Tibial artery (tissue), 4 donors: Measurements from ENCODE around the gene VGLL4.
"Not testable (repeated sequence)": the region's sequence is repeated elsewhere in the genome, so short reads cannot be mapped to it uniquely, and the experiment has no call there.

ENCODE experiments used
- DNase-seq, 2 donors: peaks; one replicate each; pipeline ENCODE4 v3.0.0-alpha.2; 2019
- H3K27ac ChIP-seq, 2 donors: fragments of 200-600 bp; sonication (generic) in 1 of 2; 1 replicate in 1 of 2; 2 replicates in 1 of 2; pipeline ENCODE4 v1.5.1; 2018 to 2019; ENCODE audit warnings: mild to moderate bottlenecking in 1 of 2
- H3K27me3 ChIP-seq, 2 donors: fragments of 200-600 bp; sonication (generic) in 1 of 2; one replicate each; pipeline versions ENCODE4 v1.5.1 to v1.6.0; 2016 to 2019
- H3K36me3 ChIP-seq, 3 donors: fragments of 200-600 bp; sonication (generic) in 2 of 3; one replicate each; pipeline ENCODE4 v1.5.1; 2016 to 2019; ENCODE audit warnings: mild to moderate bottlenecking in 2 of 3
- H3K4me1 ChIP-seq, 4 donors: fragments of 200-600 bp; sonication (generic) in 2 of 4; 1 replicate in 3 of 4; 2 replicates in 1 of 4; pipeline ENCODE4 v1.5.1; 2016 to 2019
- H3K4me3 ChIP-seq, 2 donors: fragments of 200-600 bp; sonication (generic) in 1 of 2; 1 replicate in 1 of 2; 2 replicates in 1 of 2; pipeline ENCODE4 v1.5.1; 2018 to 2019; ENCODE audit warnings: mild to moderate bottlenecking in 2 of 2
- H3K9me3 ChIP-seq, 3 donors: fragments of 200-600 bp; sonication (generic) in 1 of 3; one replicate each; pipeline ENCODE4 v1.5.1; 2016 to 2019
- CTCF ChIP-seq, 2 experiments: fragments of 200-600 bp in 1 of 2; fragments of 450-650 bp in 1 of 2; IDR thresholded peaks; one replicate each; pipeline ENCODE4 v1.5.1; 2017 to 2019; ENCODE audit warnings: antibody characterized with exemption in 2 of 2, mild to moderate bottlenecking in 1 of 2, moderate library complexity in 1 of 2
- intact Hi-C: fragments of 100-400 bp; cut with DNase I; formaldehyde crosslinking; loops from one replicate; pipeline ENCODE4 v1.15.0; 2023; ENCODE audit warnings: low total_unique reads

Gene VGLL4

GRCh38 chr3:11514191-11514821 lies 129.4 kb downstream of the VGLL4 start:
- Histone ChIP-seq H3K27ac (peak overlapping the region; percentile 66 to 69), H3K4me1 (peaks cover 0 to 45% (median 29%) of the 10 kb centered on the region in 4 donors), H3K9me3 (no peaks in the 10 kb centered on the region), H3K27me3 (no peaks in the 10 kb centered on the region), H3K4me3 (no peak overlapping the region), H3K36me3 (no peaks in the 10 kb centered on the region)
- DNase-seq = peak; percentile 78 to 86
- peak; percentile 10 to 18 for TF ChIP-seq CTCF (IDR thresholded peaks at IDR 0.05)
- intact Hi-C loops = no loop called here

GRCh38 chr3:11513817-11514135 lies 129.9 kb downstream of the VGLL4 start:
- H3K27ac ChIP-seq = peak overlapping the region; percentile 66 to 69
- no peak for TF ChIP-seq CTCF (IDR thresholded peaks at IDR 0.05)
- peaks cover 0 to 49% (median 33%) of the 10 kb centered on the region in 4 donors for H3K4me1 ChIP-seq
- H3K36me3 ChIP-seq = no peaks in the 10 kb centered on the region
- H3K27me3 ChIP-seq = no peaks in the 10 kb centered on the region
- no peaks in the 10 kb centered on the region for H3K9me3 ChIP-seq
- H3K4me3 ChIP-seq = no peak overlapping the region
- DNase-seq = no peak
- intact Hi-C loops = no loop called here

GRCh38 chr3:11513125-11513816 lies 130.4 kb downstream of the VGLL4 start:
- intact Hi-C loops, H3K36me3 ChIP-seq, H3K27me3 ChIP-seq, H3K4me3 ChIP-seq, DNase-seq, H3K9me3 ChIP-seq: not testable (repeated sequence)
- Histone ChIP-seq H3K27ac (peak overlapping the region; percentile 66 to 69), H3K4me1 (peaks cover 0 to 54% (median 38%) of the 10 kb centered on the region in 4 donors)

GRCh38 chr3:11511606-11512005 lies 132.1 kb downstream of the VGLL4 start:
- H3K27ac ChIP-seq, H3K36me3 ChIP-seq, H3K27me3 ChIP-seq, H3K4me3 ChIP-seq, H3K9me3 ChIP-seq, intact Hi-C loops, DNase-seq: not testable (repeated sequence)
- peaks cover 0 to 64% (median 47%) of the 10 kb centered on the region in 4 donors for H3K4me1 ChIP-seq

GRCh38 chr3:11510356-11510755 lies 133.4 kb downstream of the VGLL4 start:
- intact Hi-C loops = no loop called here

GRCh38 chr3:11510001-11510340 lies 133.7 kb downstream of the VGLL4 start:
- no peak for TF ChIP-seq CTCF (IDR thresholded peaks at IDR 0.05)
- H3K9me3 ChIP-seq = no peaks in the 10 kb centered on the region
- peak overlapping the region; percentile 85 to 92 for H3K27ac ChIP-seq
- H3K4me3 ChIP-seq = no peak overlapping the region
- DNase-seq = peak; percentile 49 to 74
- intact Hi-C loops = no loop called here
- no peaks in the 10 kb centered on the region for H3K36me3 ChIP-seq
- H3K27me3 ChIP-seq = no peaks in the 10 kb centered on the region
- peaks cover 0 to 52% (median 45%) of the 10 kb centered on the region in 4 donors for H3K4me1 ChIP-seq

More at GRCh38 chr3:11510356-11510755, 133.4 kb downstream of the VGLL4 start:
- TF ChIP-seq CTCF (IDR thresholded peaks at IDR 0.05) = no peak
- Histone ChIP-seq H3K4me1 (peaks cover 0 to 56% (median 46%) of the 10 kb centered on the region in 4 donors), H3K27me3 (no peaks in the 10 kb centered on the region), H3K9me3 (no peaks in the 10 kb centered on the region), H3K27ac (peak overlapping the region; percentile 85 to 92), H3K36me3 (no peaks in the 10 kb centered on the region), H3K4me3 (no peak overlapping the region)
- no peak for DNase-seq
